Panc1 (cell line): ENCODE measurements around the gene BLVRA. TPM values are rescaled to one million over a fixed set of nuclear protein-coding genes. Genes with fewer than 3 reads are reported as not detected.

Experiments used
- ATAC-seq: fragments of 200-7000 bp; cut with Tn5 transposase; 2 replicates; pipeline ENCODE4 v1.9.1; 2020; ENCODE audit warnings: mild to moderate bottlenecking, moderate library complexity
- BruUV-seq: library from RNA; stranded (reverse); fragments of 400-500 nt; replicated peaks from 2 replicates; lab custom pipeline; 2021; lab: Mats Ljungman, UMichigan
- CTCF ChIA-PET: fragments of 300-600 bp; sonication (Branson Sonifier 250); formaldehyde crosslinking; loops from one replicate; lab custom pipeline; 2022; ENCODE audit warnings: antibody characterized with exemption; lab: Charles Lee
- POLR2A ChIA-PET: fragments of 300-600 bp; sonication (Branson Sonifier 250); formaldehyde crosslinking; loops from one replicate; lab custom pipeline; 2022; ENCODE audit warnings: antibody characterized with exemption; lab: Charles Lee
- DNase-seq: peaks from one replicate; pipeline ENCODE4 v3.0.0-alpha.2; 2010; ENCODE audit warnings: low read depth, low spot score
- H3K27ac ChIP-seq: 2 replicates; pipeline ENCODE4 v1.5.1; 2011; ENCODE audit warnings: mild to moderate bottlenecking, low read length, inconsistent platforms
- H3K27me3 ChIP-seq: fragments of 200-500 bp; sonication (Bioruptor generic); 2 replicates; pipeline ENCODE4 v1.6.0; 2014; ENCODE audit warnings: low read length, inconsistent platforms; ENCODE audit not compliant: control insufficient read depth, insufficient read depth
- H3K36me3 ChIP-seq: fragments of 200-500 bp; sonication (Bioruptor generic); 2 replicates; pipeline ENCODE4 v1.5.1; 2014; ENCODE audit warnings: inconsistent platforms, mild to moderate bottlenecking, low read length, moderate library complexity; ENCODE audit not compliant: control insufficient read depth, insufficient read depth
- H3K4me1 ChIP-seq: 2 replicates; pipeline ENCODE4 v1.5.1; 2011; ENCODE audit warnings: inconsistent platforms, mild to moderate bottlenecking, low read length, moderate library complexity; ENCODE audit not compliant: control insufficient read depth, insufficient read depth
- H3K4me3 ChIP-seq, 2 experiments: 2 replicates each; pipeline ENCODE4 v1.5.1; 2011 to 2012; ENCODE audit warnings: low read depth in 2 of 2, low read length in 2 of 2, mild to moderate bottlenecking in 2 of 2, inconsistent platforms in 1 of 2, moderate library complexity in 1 of 2
- H3K9me3 ChIP-seq: fragments of 200-500 bp; sonication (Bioruptor generic); 2 replicates; pipeline ENCODE4 v1.5.1; 2014; ENCODE audit warnings: low read depth, mild to moderate bottlenecking, inconsistent platforms, low read length, moderate library complexity; ENCODE audit not compliant: control insufficient read depth, insufficient read depth
- CTCF ChIP-seq: fragments of 450-650 bp; IDR thresholded peaks from 2 replicates; pipeline ENCODE4 v1.5.1; 2017; ENCODE audit warnings: mild to moderate bottlenecking
- POLR2AphosphoS5 ChIP-seq: IDR thresholded peaks from 2 replicates; pipeline ENCODE4 v1.6.1; 2012; ENCODE audit warnings: mild to moderate bottlenecking, low read depth, low read length, moderate library complexity
- SIN3A ChIP-seq: IDR thresholded peaks from 2 replicates; pipeline ENCODE4 v1.6.1; 2012; ENCODE audit warnings: low read depth, mild to moderate bottlenecking, low read length, moderate library complexity, borderline replicate concordance; ENCODE audit not compliant: insufficient read depth
- TCF7L2 ChIP-seq: IDR thresholded peaks from 2 replicates; pipeline ENCODE4 v1.6.1; 2011; ENCODE audit warnings: mild to moderate bottlenecking, low read depth, low read length, inconsistent platforms
- in situ Hi-C: cut with HindIII; loops from 2 replicates; pipeline ENCODE4 v1.10.0; 2016; ENCODE audit warnings: low sequenced_read_pairs, low pct_unique_long_range_greater_than_20kb
- intact Hi-C: fragments of 100-400 bp; cut with micrococcal nuclease; formaldehyde crosslinking; loops from one replicate; pipeline ENCODE4 v1.10.0; 2022; ENCODE audit not compliant: unreplicated experiment
- total RNA-seq: library from RNA; stranded (reverse); gene quantifications from one replicate; pipeline ENCODE4 v1.2.1, GENCODE V29; 2021; ENCODE audit not compliant: unreplicated experiment
- TF ChIP-seq, protein P1 (sequence below), 2 experiments: IDR thresholded peaks; 2 replicates each; pipeline ENCODE4 v1.6.1; 2011 to 2012; ENCODE audit warnings: low read depth in 2 of 2, control low read depth in 1 of 2, low read length in 1 of 2, mild to moderate bottlenecking in 1 of 2, moderate library complexity in 1 of 2; ENCODE audit not compliant: insufficient read depth in 1 of 2

The BLVRA gene
- total RNA-seq, 1 experiment from 2014 or later, result 85.5 TPM

DNA sequence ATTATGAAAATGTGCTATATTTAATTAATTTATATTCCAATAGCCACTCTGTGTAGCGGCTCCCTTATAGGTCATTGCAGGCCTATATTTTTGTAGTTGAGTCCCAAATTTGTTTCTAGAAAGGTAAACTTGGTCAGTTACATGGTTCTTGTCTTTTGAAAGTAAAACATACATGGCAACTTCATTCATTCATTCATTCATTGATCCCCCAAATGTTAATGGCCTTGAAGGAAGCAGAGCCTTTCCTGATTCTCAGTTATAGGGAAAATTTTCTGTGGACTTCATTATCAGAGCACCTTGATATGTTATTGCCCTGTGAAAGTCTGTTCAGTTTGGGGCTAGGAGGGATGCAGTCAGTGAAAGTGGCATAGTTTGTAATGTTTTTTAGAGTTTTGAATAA is 2.9 kb downstream of the BLVRA start:
- BruUV-seq, result no TSS peak
- H3K9me3 ChIP-seq, result no peaks in the 10 kb centered on the region
- TF ChIP-seq SIN3A (no peak), POLR2AphosphoS5 (no peak), CTCF (no peak), TCF7L2 (no peak)
- TF ChIP-seq, protein P1, sequence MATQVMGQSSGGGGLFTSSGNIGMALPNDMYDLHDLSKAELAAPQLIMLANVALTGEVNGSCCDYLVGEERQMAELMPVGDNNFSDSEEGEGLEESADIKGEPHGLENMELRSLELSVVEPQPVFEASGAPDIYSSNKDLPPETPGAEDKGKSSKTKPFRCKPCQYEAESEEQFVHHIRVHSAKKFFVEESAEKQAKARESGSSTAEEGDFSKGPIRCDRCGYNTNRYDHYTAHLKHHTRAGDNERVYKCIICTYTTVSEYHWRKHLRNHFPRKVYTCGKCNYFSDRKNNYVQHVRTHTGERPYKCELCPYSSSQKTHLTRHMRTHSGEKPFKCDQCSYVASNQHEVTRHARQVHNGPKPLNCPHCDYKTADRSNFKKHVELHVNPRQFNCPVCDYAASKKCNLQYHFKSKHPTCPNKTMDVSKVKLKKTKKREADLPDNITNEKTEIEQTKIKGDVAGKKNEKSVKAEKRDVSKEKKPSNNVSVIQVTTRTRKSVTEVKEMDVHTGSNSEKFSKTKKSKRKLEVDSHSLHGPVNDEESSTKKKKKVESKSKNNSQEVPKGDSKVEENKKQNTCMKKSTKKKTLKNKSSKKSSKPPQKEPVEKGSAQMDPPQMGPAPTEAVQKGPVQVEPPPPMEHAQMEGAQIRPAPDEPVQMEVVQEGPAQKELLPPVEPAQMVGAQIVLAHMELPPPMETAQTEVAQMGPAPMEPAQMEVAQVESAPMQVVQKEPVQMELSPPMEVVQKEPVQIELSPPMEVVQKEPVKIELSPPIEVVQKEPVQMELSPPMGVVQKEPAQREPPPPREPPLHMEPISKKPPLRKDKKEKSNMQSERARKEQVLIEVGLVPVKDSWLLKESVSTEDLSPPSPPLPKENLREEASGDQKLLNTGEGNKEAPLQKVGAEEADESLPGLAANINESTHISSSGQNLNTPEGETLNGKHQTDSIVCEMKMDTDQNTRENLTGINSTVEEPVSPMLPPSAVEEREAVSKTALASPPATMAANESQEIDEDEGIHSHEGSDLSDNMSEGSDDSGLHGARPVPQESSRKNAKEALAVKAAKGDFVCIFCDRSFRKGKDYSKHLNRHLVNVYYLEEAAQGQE (IDR thresholded peaks at IDR 0.05; ENCODE audit: insufficient read depth in 1 of 2, low read depth in 2 of 2, low read length in 1 of 2), result no peak
- H3K27me3 ChIP-seq, result no peaks in the 10 kb centered on the region
- 0 out of 2 replicates have a peak overlapping the region, but pooled peaks have one; percentile 6 for H3K27ac ChIP-seq
- peaks cover 49% of the 10 kb centered on the region for H3K4me1 ChIP-seq
- H3K36me3 ChIP-seq, result no peaks in the 10 kb centered on the region
- intact Hi-C loops (no loop called here), in situ Hi-C loops (no loop called here)
- CTCF ChIA-PET, result interaction anchor here (0.5 to 0.6 kb wide), 3 partner anchors 8 to 77 kb away, joined by 3 to 14 read pairs (median 5); no protein-coding TSS in a partner anchor
- no peak overlapping the region for H3K4me3 ChIP-seq
- ATAC-seq (no peak), DNase-seq (no peak)
- POLR2A ChIA-PET, result no interaction called here

GRCh38 chr7:43761938-43762692 is 3.6 kb downstream of the BLVRA start:
- in situ Hi-C loops (no loop called here), intact Hi-C loops (no loop called here)
- BruUV-seq, result no TSS peak
- Histone ChIP-seq H3K9me3 (no peaks in the 10 kb centered on the region), H3K36me3 (no peaks in the 10 kb centered on the region), H3K27ac (no peak overlapping the region), H3K4me3 (no peak overlapping the region), H3K4me1 (peaks cover 56% of the 10 kb centered on the region), H3K27me3 (no peaks in the 10 kb centered on the region)
- DNase-seq (no peak), ATAC-seq (no peak)
- ChIA-PET POLR2A (no interaction called here), CTCF (interaction anchor here (0.5 to 0.7 kb wide), 2 partner anchors 19 to 76 kb away, joined by 5 to 10 read pairs; no protein-coding TSS in a partner anchor)
- TF ChIP-seq, protein P1 (IDR thresholded peaks at IDR 0.05; ENCODE audit: insufficient read depth in 1 of 2, low read depth in 2 of 2, low read length in 1 of 2), result no peak
- TF ChIP-seq SIN3A (no peak), CTCF (no peak), POLR2AphosphoS5 (no peak), TCF7L2 (no peak)
